ENCODE measurements around the gene MEIS2. TPM values are rescaled to one million over a fixed set of nuclear protein-coding genes. Genes with fewer than 3 reads are reported as not detected.

The MEIS2 gene
- total and polyA plus RNA-seq, 2 of the 13 experiments (the other 11 are each of a cell fraction or from before 2014, with no cell fraction given): 10.7 to 12.4 TPM

- H3K79me2 ChIP-seq (ENCODE audit: insufficient read depth, low read length): no peaks in the 10 kb centered on the region
- H3K4me1 ChIP-seq (ENCODE audit: insufficient read depth, low read length): no peaks in the 10 kb centered on the region
- WGBS (ENCODE audit: low lambda C conversion rate): 9% methylated on average over 5 of the region's 8 CpGs
- no peaks in the 10 kb centered on the region for H4K20me1 ChIP-seq (ENCODE audit: insufficient read depth, low read length)
- ChIA-PET CTCF (ENCODE audit: low intra/inter-chr PET ratio, low total read pairs) (no interaction called here), POLR2A (no interaction called here)
- H2AFZ ChIP-seq (ENCODE audit: low read length): no peak overlapping the region
- FAIRE-seq (no peak), DNase-seq (ENCODE audit: low spot score) (no peak), ATAC-seq (peak; percentile 58)
- H3K9ac ChIP-seq (ENCODE audit: insufficient read depth, low read depth, low read length): no peak overlapping the region
- no peak for TF ChIP-seq ZNF790 (CRISPR knock-in tag; IDR thresholded peaks at IDR 0.05; ENCODE audit: borderline replicate concordance)
- intact Hi-C loops (cut with micrococcal nuclease; ENCODE audit: unreplicated experiment): no loop called here
- H3K4me3 ChIP-seq (replicated peaks in 1 of 3; ENCODE audit: insufficient read depth in 1 of 3, low read depth in 2 of 3, low read length in 3 of 3): no peak overlapping the region
- no peak overlapping the region for H3K4me2 ChIP-seq (ENCODE audit: low read depth, low read length)
- in situ Hi-C loops (cut with HindIII; ENCODE audit: extremely low pct_ligation_motif_present, low pct_unique_long_range_greater_than_20kb): loop anchor here (25.0 kb wide), 1 partner anchor 1010 kb away; no protein-coding TSS in a partner anchor
- H3K27ac ChIP-seq (ENCODE audit: extremely low read length, insufficient read depth, low read length): no peak overlapping the region
- no peaks in the 10 kb centered on the region for H3K36me3 ChIP-seq (replicated peaks in 1 of 2; ENCODE audit: control insufficient read depth in 1 of 2, insufficient read depth in 2 of 2, low read length in 2 of 2)
- H3K27me3 ChIP-seq (ENCODE audit: control insufficient read depth in 1 of 2, insufficient read depth in 2 of 2, low read length in 2 of 2): peaks cover 7 to 44% of the 10 kb centered on the region in 2 experiments
- BruUV-seq (replicated peaks): no TSS peak
- H3K9me3 ChIP-seq (ENCODE audit: low read length): no peaks in the 10 kb centered on the region
These were observed 223.1 kb downstream of the MEIS2 start for GRCh38 chr15:36877294-36877693.

- Histone ChIP-seq H3K27me3 (ENCODE audit: control insufficient read depth in 1 of 2, insufficient read depth in 2 of 2, low read length in 2 of 2) (peaks cover 4 to 34% of the 10 kb centered on the region in 2 experiments; a peak in 4 of 5 replicates), H3K9ac (ENCODE audit: insufficient read depth, low read depth, low read length) (no peak overlapping the region), H4K20me1 (ENCODE audit: insufficient read depth, low read length) (no peaks in the 10 kb centered on the region), H3K4me1 (ENCODE audit: insufficient read depth, low read length) (no peaks in the 10 kb centered on the region), H3K4me3 (replicated peaks in 1 of 3; ENCODE audit: insufficient read depth in 1 of 3, low read depth in 2 of 3, low read length in 3 of 3) (no peak overlapping the region), H3K79me2 (ENCODE audit: insufficient read depth, low read length) (no peaks in the 10 kb centered on the region), H3K36me3 (replicated peaks in 1 of 2; ENCODE audit: control insufficient read depth in 1 of 2, insufficient read depth in 2 of 2, low read length in 2 of 2) (no peaks in the 10 kb centered on the region), H3K4me2 (ENCODE audit: low read depth, low read length) (no peak overlapping the region), H3K27ac (ENCODE audit: extremely low read length, insufficient read depth, low read length) (no peak overlapping the region), H2AFZ (ENCODE audit: low read length) (no peak overlapping the region), H3K9me3 (ENCODE audit: low read length) (no peaks in the 10 kb centered on the region)
- FAIRE-seq: no peak
- 0% methylated on average over 2 of the region's 2 CpGs for WGBS (ENCODE audit: low lambda C conversion rate)
- in situ Hi-C loops (cut with HindIII; ENCODE audit: extremely low pct_ligation_motif_present, low pct_unique_long_range_greater_than_20kb) (loop anchor here (25.0 kb wide), 1 partner anchor 1011 kb away; no protein-coding TSS in a partner anchor), intact Hi-C loops (cut with micrococcal nuclease; ENCODE audit: unreplicated experiment) (no loop called here)
- no peak for ATAC-seq
- ChIA-PET CTCF (ENCODE audit: low intra/inter-chr PET ratio, low total read pairs) (no interaction called here), POLR2A (no interaction called here)
- no peak for DNase-seq (ENCODE audit: low spot score)
- no TSS peak for BruUV-seq (replicated peaks)
- TF ChIP-seq SP4 (CRISPR knock-in tag; IDR thresholded peaks at IDR 0.05): no peak
- no peak for TF ChIP-seq CENPT (CRISPR knock-in tag; IDR thresholded peaks at IDR 0.05; ENCODE audit: low read depth)
- TF ChIP-seq ATF2 (CRISPR knock-in tag; IDR thresholded peaks at IDR 0.05): no peak
- no peak for TF ChIP-seq BRCA1 (CRISPR knock-in tag; IDR thresholded peaks at IDR 0.05)
- no peak for TF ChIP-seq DMTF1 (CRISPR knock-in tag; IDR thresholded peaks at IDR 0.05)
- no peak for TF ChIP-seq NCOA2 (CRISPR knock-in tag; IDR thresholded peaks at IDR 0.05)
- no peak for TF ChIP-seq ZNF816 (CRISPR knock-in tag; IDR thresholded peaks at IDR 0.05; ENCODE audit: borderline replicate concordance)
- TF ChIP-seq ZNF850 (CRISPR knock-in tag; conservative IDR thresholded peaks at IDR 0.05): no peak
- no peak for TF ChIP-seq ZNF33A (CRISPR knock-in tag; IDR thresholded peaks at IDR 0.05; ENCODE audit: borderline replicate concordance)
- TF ChIP-seq REXO4 (CRISPR knock-in tag; IDR thresholded peaks at IDR 0.05; ENCODE audit: borderline replicate concordance): no peak
These were observed 224.5 kb downstream of the MEIS2 start for GRCh38 chr15:36875740-36876334.

Data from HepG2 (cell line).